H9 (cell line): ENCODE results near the gene SIRPD. TPM values are rescaled to one million over a fixed set of nuclear protein-coding genes. Genes with fewer than 3 reads are reported as not detected.

Experiments
- DNase-seq: peaks from one replicate; pipeline ENCODE4 v3.0.0-alpha.2; 2017
- H2AFZ ChIP-seq: one replicate; pipeline ENCODE4 v1.6.1; 2013; ENCODE audit warnings: mild to moderate bottlenecking, low read length, control low read depth, moderate library complexity
- H2AK5ac ChIP-seq: 2 replicates; pipeline ENCODE4 v1.6.1; 2013; ENCODE audit warnings: low read length, control low read depth, mixed read lengths; ENCODE audit not compliant: insufficient read length
- H2BK120ac ChIP-seq: one replicate; pipeline ENCODE4 v1.6.1; 2013; ENCODE audit warnings: low read depth, mild to moderate bottlenecking, low read length, control low read depth, inconsistent platforms; ENCODE audit not compliant: poor library complexity, severe bottlenecking
- H2BK12ac ChIP-seq: 2 replicates; pipeline ENCODE4 v1.6.1; 2013; ENCODE audit warnings: low read length, control low read depth, mixed read lengths, low read depth; ENCODE audit not compliant: insufficient read length
- H2BK15ac ChIP-seq: 2 replicates; pipeline ENCODE4 v1.6.1; 2013; ENCODE audit warnings: low read depth, low read length, control low read depth
- H2BK20ac ChIP-seq: one replicate; pipeline ENCODE4 v1.6.1; 2013; ENCODE audit warnings: low read depth, mild to moderate bottlenecking, low read length, control low read depth, inconsistent platforms; ENCODE audit not compliant: poor library complexity, severe bottlenecking
- H2BK5ac ChIP-seq: 2 replicates; pipeline ENCODE4 v1.6.1; 2013; ENCODE audit warnings: low read length, control low read depth, mixed read lengths; ENCODE audit not compliant: insufficient read length
- H3K14ac ChIP-seq: 2 replicates; pipeline ENCODE4 v1.6.1; 2013; ENCODE audit warnings: low read length, control low read depth; ENCODE audit not compliant: insufficient read depth
- H3K18ac ChIP-seq: 2 replicates; pipeline ENCODE4 v1.6.1; 2013; ENCODE audit warnings: low read depth, mild to moderate bottlenecking, mixed read lengths, low read length, control low read depth; ENCODE audit not compliant: insufficient read length
- H3K23ac ChIP-seq: 2 replicates; pipeline ENCODE4 v1.6.1; 2013; ENCODE audit warnings: low read length, control low read depth, mixed read lengths, low read depth; ENCODE audit not compliant: insufficient read length
- H3K23me2 ChIP-seq: 2 replicates; pipeline ENCODE4 v1.6.1; 2013; ENCODE audit warnings: low read depth, mild to moderate bottlenecking, mixed read lengths, low read length, control low read depth; ENCODE audit not compliant: insufficient read length, poor library complexity, severe bottlenecking
- H3K27ac ChIP-seq: 2 replicates; pipeline ENCODE4 v1.5.1; 2013; ENCODE audit warnings: low read length, control low read depth, mixed read lengths, low read depth; ENCODE audit not compliant: insufficient read length
- H3K27me3 ChIP-seq: 2 replicates; pipeline ENCODE4 v1.6.1; 2013; ENCODE audit warnings: low read length, control low read depth, inconsistent platforms; ENCODE audit not compliant: insufficient read depth
- H3K4ac ChIP-seq: 2 replicates; pipeline ENCODE4 v1.6.1; 2013; ENCODE audit warnings: low read depth, mild to moderate bottlenecking, control low read depth, inconsistent platforms, low read length, moderate library complexity
- H3K4me1 ChIP-seq: 2 replicates; pipeline ENCODE4 v1.6.1; 2013; ENCODE audit warnings: low read length, control low read depth, inconsistent platforms; ENCODE audit not compliant: insufficient read depth
- H3K4me2 ChIP-seq: 2 replicates; pipeline ENCODE4 v1.6.1; 2013; ENCODE audit warnings: low read length, control low read depth, mixed read lengths; ENCODE audit not compliant: insufficient read length, insufficient read depth
- H3K56ac ChIP-seq: 2 replicates; pipeline ENCODE4 v1.6.1; 2013; ENCODE audit warnings: low read depth, mild to moderate bottlenecking, mixed read lengths, low read length, control low read depth; ENCODE audit not compliant: insufficient read length
- H3K79me1 ChIP-seq: 2 replicates; pipeline ENCODE4 v1.6.1; 2013; ENCODE audit warnings: low read depth, mild to moderate bottlenecking, moderate library complexity, low read length, control low read depth, inconsistent platforms; ENCODE audit not compliant: insufficient read depth, poor library complexity, severe bottlenecking
- H3K79me2 ChIP-seq: 2 replicates; pipeline ENCODE4 v1.6.1; 2013; ENCODE audit warnings: low read length, control low read depth, inconsistent platforms; ENCODE audit not compliant: insufficient read depth
- H3K9ac ChIP-seq: 2 replicates; pipeline ENCODE4 v1.6.1; 2013; ENCODE audit warnings: low read length, control low read depth, mixed read lengths; ENCODE audit not compliant: insufficient read length; ENCODE audit errors: extremely low read depth
- H3K9me3 ChIP-seq: one replicate; pipeline ENCODE4 v1.6.1; 2013; ENCODE audit warnings: low read depth, low read length, inconsistent platforms; ENCODE audit not compliant: control insufficient read depth
- H3T11ph ChIP-seq: one replicate; pipeline ENCODE4 v1.6.1; 2013; ENCODE audit warnings: mild to moderate bottlenecking, low read length, control low read depth, inconsistent platforms
- H4K20me1 ChIP-seq: one replicate; pipeline ENCODE4 v1.6.1; 2013; ENCODE audit not compliant: control insufficient read depth, insufficient read length, insufficient read depth
- H4K5ac ChIP-seq: 2 replicates; pipeline ENCODE4 v1.6.1; 2013; ENCODE audit warnings: low read depth, mild to moderate bottlenecking, mixed read lengths, low read length, control low read depth; ENCODE audit not compliant: insufficient read length
- H4K8ac ChIP-seq: replicated peaks from 2 replicates; pipeline ENCODE4 v1.6.1; 2013; ENCODE audit warnings: low read length, control low read depth, mixed read lengths, low read depth; ENCODE audit not compliant: insufficient read length
- H4K91ac ChIP-seq: 2 replicates; pipeline ENCODE4 v1.6.1; 2013; ENCODE audit warnings: low read depth, mild to moderate bottlenecking, moderate library complexity, mixed read lengths, low read length, control low read depth; ENCODE audit not compliant: insufficient read length
- H3K27ac Mint-ChIP-seq, 3 experiments: 2 replicates in 2 of 3; 3 replicates in 1 of 3; pipeline ENCODE4 v1.8.0; 2020 to 2021; ENCODE audit warnings: mixed read lengths in 3 of 3, mild to moderate bottlenecking in 1 of 3, moderate library complexity in 1 of 3
- H3K27me3 Mint-ChIP-seq: 2 replicates; pipeline ENCODE4 v1.8.0; 2021; ENCODE audit warnings: low read depth, mild to moderate bottlenecking, moderate library complexity, mixed read lengths
- H3K36me3 Mint-ChIP-seq, 3 experiments: 2 replicates in 2 of 3; 3 replicates in 1 of 3; pipeline ENCODE4 v1.8.0; 2020 to 2021; ENCODE audit warnings: low read depth in 3 of 3, mixed read lengths in 3 of 3; ENCODE audit not compliant: insufficient read depth in 1 of 3
- H3K4me1 Mint-ChIP-seq, 2 experiments: 2 replicates each; pipeline ENCODE4 v1.8.0; 2020; ENCODE audit warnings: mixed read lengths in 2 of 2
- H3K4me3 Mint-ChIP-seq, 2 experiments: 2 replicates in 1 of 2; 3 replicates in 1 of 2; pipeline ENCODE4 v1.8.0; 2020 to 2021; ENCODE audit warnings: mild to moderate bottlenecking in 2 of 2, mixed read lengths in 2 of 2, moderate library complexity in 1 of 2
- H3K9me3 Mint-ChIP-seq, 2 experiments: 2 replicates in 1 of 2; 3 replicates in 1 of 2; pipeline ENCODE4 v1.8.0; 2020; ENCODE audit warnings: mild to moderate bottlenecking in 2 of 2, mixed read lengths in 2 of 2, moderate library complexity in 1 of 2
- CTCF ChIP-seq: fragments of 200-600 bp; sonication (generic); conservative IDR thresholded peaks from 3 replicates; pipeline ENCODE4 v1.8.0; 2021; ENCODE audit warnings: antibody characterized with exemption, mild to moderate bottlenecking
- WGBS: extraction: QIAGEN DNeasy Blood & Tissue Kit; methylation state at CpG from one replicate; pipeline ENCODE4 v1.1.7; 2013; ENCODE audit warnings: missing lambda C conversion rate, low lambda C conversion rate, mixed read lengths; ENCODE audit not compliant: insufficient read length; ENCODE audit errors: extremely low coverage; 5-methylcytosine and 5-hydroxymethylcytosine counted together
- total RNA-seq: library from RNA; stranded (reverse); gene quantifications from 2 replicates; pipeline ENCODE4 v1.2.1, GENCODE V29; 2021

Gene SIRPD
- total RNA-seq, 1 experiment from 2014 or later: not detected

GRCh38 chr20:1503564-1504227 is 53.8 kb downstream of the SIRPD start:
- Mint-ChIP-seq H3K27me3 (peaks cover 19% of the 10 kb centered on the region), H3K27ac (no peak overlapping the region), H3K36me3 (peaks cover 2 to 12% (median 3%) of the 10 kb centered on the region in 3 experiments; a peak in 3 of 7 replicates), H3K4me1 (peaks cover 21 to 30% of the 10 kb centered on the region in 2 experiments), H3K9me3 (peaks cover 11 to 12% of the 10 kb centered on the region in 2 experiments), H3K4me3 (no peak overlapping the region)
- no peak overlapping the region for H2BK120ac ChIP-seq
- H3K4me2 ChIP-seq: no peak overlapping the region
- no peak overlapping the region for H3K27ac ChIP-seq
- no peak overlapping the region for H4K8ac ChIP-seq
- H3K23me2 ChIP-seq: no peaks in the 10 kb centered on the region
- no peak overlapping the region for H3K9ac ChIP-seq
- no peak overlapping the region for H3K4ac ChIP-seq
- no peaks in the 10 kb centered on the region for H3K79me2 ChIP-seq
- no peaks in the 10 kb centered on the region for H4K20me1 ChIP-seq
- no peak overlapping the region for H2AK5ac ChIP-seq
- no peak overlapping the region for H4K5ac ChIP-seq
- no peak overlapping the region for H4K91ac ChIP-seq
- H3K56ac ChIP-seq: no peak overlapping the region
- DNase-seq: peak; percentile 88
- H3T11ph ChIP-seq: no peak overlapping the region
- no peak overlapping the region for H3K23ac ChIP-seq
- H3K4me1 ChIP-seq: no peaks in the 10 kb centered on the region
- no peak overlapping the region for H2BK12ac ChIP-seq
- no peak overlapping the region for H2BK20ac ChIP-seq
- H3K79me1 ChIP-seq: no peaks in the 10 kb centered on the region
- no peak overlapping the region for H2BK15ac ChIP-seq
- WGBS: no CpG with 5 or more reads among the region's 8 CpGs
- no peak overlapping the region for H2BK5ac ChIP-seq
- H2AFZ ChIP-seq: no peak overlapping the region
- no peak overlapping the region for H3K18ac ChIP-seq
- H3K9me3 ChIP-seq: no peaks in the 10 kb centered on the region
- no peak overlapping the region for H3K14ac ChIP-seq
- peak; percentile 98 for TF ChIP-seq CTCF
- no peaks in the 10 kb centered on the region for H3K27me3 ChIP-seq
